H1 (cell line): Measurements from ENCODE around the gene WDR43. TPM values are rescaled to one million over a fixed set of nuclear protein-coding genes. Genes with fewer than 3 reads are reported as not detected.

Experiments used
- CTCF ChIA-PET: fragments of 300-600 bp; sonication (Branson Sonifier 250); formaldehyde crosslinking; loops from one replicate; lab custom pipeline; 2021; ENCODE audit not compliant: partially characterized antibody; lab: Charles Lee
- POLR2A ChIA-PET: fragments of 300-600 bp; sonication (Branson Sonifier 250); formaldehyde crosslinking; loops from one replicate; lab custom pipeline; 2021; ENCODE audit warnings: inconsistent platforms; ENCODE audit not compliant: partially characterized antibody; lab: Charles Lee
- DNase-seq, 2 experiments: peaks; one replicate each; pipeline versions ENCODE4 v3.0.0 to v3.0.0-alpha.2; 2010 to 2022; ENCODE audit warnings: low spot score in 2 of 2, low read depth in 1 of 2, mixed read lengths in 1 of 2
- FAIRE-seq: peaks from 2 replicates; lab custom pipeline; 2011; peaks lifted over from hg19 to GRCh38; lab: Jason Lieb, UNC
- H2AFZ ChIP-seq: 2 replicates; pipeline ENCODE4 v1.8.1; 2012; ENCODE audit warnings: low read length, inconsistent platforms
- H2AK5ac ChIP-seq: 2 replicates; pipeline ENCODE4 v1.6.1; 2013; ENCODE audit warnings: low read depth, low read length
- H2BK120ac ChIP-seq: replicated peaks from 2 replicates; pipeline ENCODE3; 2013; ENCODE audit warnings: low read depth, low read length, inconsistent platforms
- H2BK12ac ChIP-seq: 2 replicates; pipeline ENCODE4 v1.6.1; 2013; ENCODE audit warnings: low read depth, low read length
- H2BK15ac ChIP-seq: 2 replicates; pipeline ENCODE4 v1.6.1; 2013; ENCODE audit warnings: low read length
- H2BK20ac ChIP-seq: 2 replicates; pipeline ENCODE4 v1.6.1; 2013; ENCODE audit warnings: low read length
- H2BK5ac ChIP-seq: 2 replicates; pipeline ENCODE4 v1.6.1; 2013; ENCODE audit warnings: low read depth, low read length
- H3K14ac ChIP-seq: 2 replicates; pipeline ENCODE4 v1.6.1; 2013; ENCODE audit warnings: inconsistent platforms; ENCODE audit not compliant: insufficient read length
- H3K18ac ChIP-seq: 2 replicates; pipeline ENCODE4 v1.6.1; 2013; ENCODE audit warnings: low read length; ENCODE audit errors: extremely low read depth
- H3K23ac ChIP-seq: 2 replicates; pipeline ENCODE4 v1.6.1; 2013; ENCODE audit warnings: inconsistent platforms; ENCODE audit not compliant: insufficient read length
- H3K23me2 ChIP-seq: 2 replicates; pipeline ENCODE4 v1.6.1; 2013; ENCODE audit warnings: low read depth, low read length
- H3K27ac ChIP-seq: 2 replicates; pipeline ENCODE4 v1.6.1; 2011; ENCODE audit warnings: low read depth, low read length, inconsistent platforms
- H3K27me3 ChIP-seq, 4 experiments: replicated peaks in 1 of 4; 1 replicate in 1 of 4; 2 replicates in 3 of 4; pipeline versions ENCODE4 v1.6.1 to v1.8.1; 2011 to 2013; ENCODE audit warnings: low read length in 3 of 4, mild to moderate bottlenecking in 3 of 4, inconsistent platforms in 2 of 4, mixed read lengths in 2 of 4, moderate library complexity in 1 of 4; ENCODE audit not compliant: control insufficient read depth in 3 of 4, insufficient read depth in 3 of 4; ENCODE audit errors: extremely low read depth in 1 of 4
- H3K36me3 ChIP-seq, 4 experiments: 2 replicates each; pipeline versions ENCODE4 v1.6.1 to v1.8.1; 2011 to 2013; ENCODE audit warnings: mild to moderate bottlenecking in 4 of 4, low read length in 3 of 4, moderate library complexity in 2 of 4, control low read depth in 1 of 4, inconsistent platforms in 1 of 4; ENCODE audit not compliant: insufficient read depth in 4 of 4, control insufficient read depth in 2 of 4
- H3K4ac ChIP-seq: replicated peaks from 2 replicates; pipeline ENCODE3; 2013; ENCODE audit warnings: low read length, low read depth, mixed read lengths, inconsistent platforms; ENCODE audit not compliant: insufficient read length
- H3K4me1 ChIP-seq, 4 experiments: replicated peaks in 1 of 4; 1 replicate in 1 of 4; 2 replicates in 3 of 4; pipeline versions ENCODE4 v1.6.1 to v1.8.1; 2011 to 2013; ENCODE audit warnings: low read length in 3 of 4, inconsistent platforms in 2 of 4, mixed read lengths in 1 of 4; ENCODE audit not compliant: insufficient read depth in 4 of 4, control insufficient read depth in 3 of 4
- H3K4me2 ChIP-seq, 2 experiments: 2 replicates each; pipeline versions ENCODE4 v1.6.1 to v1.8.1; 2011 to 2013; ENCODE audit warnings: low read depth in 2 of 2, low read length in 2 of 2, control low read depth in 1 of 2, inconsistent platforms in 1 of 2, mild to moderate bottlenecking in 1 of 2; ENCODE audit not compliant: insufficient read depth in 1 of 2
- H3K4me3 ChIP-seq, 4 experiments: fragments of 200-600, 300-600 bp in 1 of 4; sonication (generic), shearing (Covaris generic), sonication (Bioruptor Twin) in 1 of 4; 2 replicates each; pipeline versions ENCODE4 v1.5.1 to v1.8.1; 2011 to 2016; ENCODE audit warnings: low read length in 4 of 4, low read depth in 3 of 4, control low read depth in 2 of 4, inconsistent platforms in 2 of 4, mild to moderate bottlenecking in 2 of 4, mixed read lengths in 1 of 4, moderate library complexity in 1 of 4; ENCODE audit not compliant: insufficient read depth in 2 of 4; ENCODE audit errors: extremely low read depth in 1 of 4
- H3K56ac ChIP-seq: replicated peaks from 2 replicates; pipeline ENCODE3; 2013; ENCODE audit warnings: low read depth, mild to moderate bottlenecking, mixed read lengths, low read length, inconsistent platforms; ENCODE audit not compliant: insufficient read length
- H3K79me1 ChIP-seq: 2 replicates; pipeline ENCODE4 v1.6.1; 2013; ENCODE audit warnings: low read depth, low read length, control low read depth
- H3K79me2 ChIP-seq, 2 experiments: 2 replicates each; pipeline versions ENCODE4 v1.6.1 to v1.8.1; 2012 to 2013; ENCODE audit warnings: low read length in 2 of 2, mild to moderate bottlenecking in 2 of 2, inconsistent platforms in 1 of 2; ENCODE audit not compliant: insufficient read depth in 2 of 2, control insufficient read depth in 1 of 2
- H3K9ac ChIP-seq, 4 experiments: replicated peaks in 1 of 4; 1 replicate in 1 of 4; 2 replicates in 3 of 4; pipeline versions ENCODE4 v1.6.1 to v1.8.1; 2011 to 2013; ENCODE audit warnings: low read depth in 3 of 4, low read length in 3 of 4, control low read depth in 2 of 4, mild to moderate bottlenecking in 2 of 4, moderate library complexity in 2 of 4, inconsistent platforms in 1 of 4; ENCODE audit errors: extremely low read depth in 1 of 4
- H3K9me3 ChIP-seq, 2 experiments: 2 replicates each; pipeline versions ENCODE4 v1.6.1 to v1.8.1; 2012 to 2013; ENCODE audit warnings: mild to moderate bottlenecking in 2 of 2, moderate library complexity in 2 of 2, control low read depth in 1 of 2, inconsistent platforms in 1 of 2, low read depth in 1 of 2, low read length in 1 of 2, mixed read lengths in 1 of 2; ENCODE audit not compliant: insufficient read depth in 2 of 2
- H4K20me1 ChIP-seq, 2 experiments: replicated peaks in 1 of 2; 2 replicates each; pipeline versions ENCODE3 to v1.8.1; 2011 to 2013; ENCODE audit warnings: inconsistent platforms in 2 of 2, low read length in 2 of 2, mild to moderate bottlenecking in 1 of 2; ENCODE audit not compliant: insufficient read depth in 2 of 2, control insufficient read depth in 1 of 2
- H4K5ac ChIP-seq: 2 replicates; pipeline ENCODE4 v1.6.1; 2013; ENCODE audit warnings: low read length, low read depth, mixed read lengths, inconsistent platforms; ENCODE audit not compliant: insufficient read length
- H4K8ac ChIP-seq: 2 replicates; pipeline ENCODE4 v1.8.0; 2013; ENCODE audit warnings: mild to moderate bottlenecking, moderate library complexity, low read length, inconsistent platforms; ENCODE audit not compliant: insufficient read depth; ENCODE audit errors: extremely low read depth
- H4K91ac ChIP-seq: replicated peaks from 2 replicates; pipeline ENCODE3; 2013; ENCODE audit warnings: low read length, mixed read lengths, inconsistent platforms; ENCODE audit not compliant: insufficient read length
- ASH2L ChIP-seq: fragments of 200-600, 300-600 bp; sonication (generic); IDR thresholded peaks from one replicate; pipeline ENCODE4 v1.7.1; 2017; ENCODE audit warnings: low read length
- BACH1 ChIP-seq: IDR thresholded peaks from 2 replicates; pipeline ENCODE4 v1.6.1; 2012; ENCODE audit warnings: low read length, improper control_type of control experiment
- RXRA ChIP-seq: IDR thresholded peaks from 2 replicates; pipeline ENCODE4 v1.6.1; 2011; ENCODE audit warnings: low read depth, mild to moderate bottlenecking, low read length, moderate library complexity; ENCODE audit not compliant: insufficient read depth
- SAP30 ChIP-seq: fragments of 300-600 bp; sonication (generic); IDR thresholded peaks from 2 replicates; pipeline ENCODE4 v1.7.1; 2012; ENCODE audit warnings: low read length, moderate library complexity, mild to moderate bottlenecking, inconsistent platforms; ENCODE audit not compliant: insufficient read depth, insufficient replicate concordance
- TBP ChIP-seq: IDR thresholded peaks from 2 replicates; pipeline ENCODE4 v1.6.1; 2011; ENCODE audit warnings: low read depth, low read length, improper control_type of control experiment
- WGBS, 2 experiments: shearing (Covaris generic) in 1 of 2; methylation state at CpG; one replicate each; pipeline versions ENCODE4 v1.1.6 to v1.1.7; 2013 to 2015; ENCODE audit warnings: low lambda C conversion rate in 2 of 2, mixed read lengths in 2 of 2, inconsistent platforms in 1 of 2, low coverage in 1 of 2, missing lambda C conversion rate in 1 of 2; ENCODE audit not compliant: insufficient replicate concordance in 2 of 2, insufficient coverage in 1 of 2, insufficient read length in 1 of 2; ENCODE audit errors: extremely low coverage in 1 of 2, missing lambda C conversion rate in 1 of 2; 5-methylcytosine and 5-hydroxymethylcytosine counted together
- polyA plus RNA-seq, 7 experiments: library from polyadenylated mRNA; depleted of rRNA in 3 of 7; stranded (reverse) in 5 of 7; unstranded in 2 of 7; fragments of >200 nt in 5 of 7; fragments of 200-250 nt in 2 of 7; gene quantifications; 1 replicate in 5 of 7; 2 replicates in 1 of 7; 4 replicates in 1 of 7; pipeline versions ENCODE4 v1.2.1 to v1.2.3, GENCODE V29; 2011 to 2013; ENCODE audit warnings: missing spikeins in 2 of 7, mixed read lengths in 2 of 7
- total RNA-seq: library from RNA; stranded (reverse); fragmentation: NEBNext Ultra II Directional; extraction: Animal tissue kit (Norgen Biotek cat#: 25700); gene quantifications from 2 replicates; pipeline ENCODE4 v1.2.1, GENCODE V29; 2021

The WDR43 gene
- total and polyA plus RNA-seq, 2 of the 8 experiments (the other 6 are each of a cell fraction or from before 2014, with no cell fraction given) = 57.8 to 142 TPM

- Histone ChIP-seq H2BK12ac (no peak overlapping the region), H3K4me2 (no peak overlapping the region), H2BK15ac (no peak overlapping the region), H3K14ac (no peak overlapping the region), H3K56ac (no peak overlapping the region), H3K23ac (no peak overlapping the region), H2BK5ac (no peak overlapping the region), H3K27ac (no peak overlapping the region), H3K79me2 (peaks cover 0 to 45% of the 10 kb centered on the region in 2 experiments; a peak in 2 of 4 replicates), H3K36me3 (peaks cover 8 to 96% (median 70%) of the 10 kb centered on the region in 4 experiments; a peak in 7 of 8 replicates), H4K5ac (no peak overlapping the region), H3K79me1 (peaks cover 2% of the 10 kb centered on the region; the same call in 1 of the 2 replicates), H2BK120ac (no peak overlapping the region), H3K9me3 (no peaks in the 10 kb centered on the region), H3K9ac (no peak overlapping the region), H2AK5ac (no peak overlapping the region), H3K23me2 (no peaks in the 10 kb centered on the region), H3K4me1 (no peaks in the 10 kb centered on the region), H4K8ac (no peak overlapping the region), H2AFZ (no peak overlapping the region), H3K18ac (no peak overlapping the region), H3K4me3 (no peak overlapping the region), H3K4ac (no peak overlapping the region), H3K27me3 (no peaks in the 10 kb centered on the region), H4K91ac (no peak overlapping the region), H2BK20ac (no peak overlapping the region), H4K20me1 (peaks cover 8 to 9% of the 10 kb centered on the region in 2 experiments)
- POLR2A ChIA-PET = interaction anchor here (1.2 to 1.5 kb wide), 2 partner anchors 9 to 10 kb away, joined by 4 read pairs; no protein-coding TSS in a partner anchor
- CTCF ChIA-PET = interaction anchor here (1.7 kb wide), 1 partner anchor 17 kb away, joined by 4 read pairs; no protein-coding TSS in a partner anchor
- DNase-seq = no peak
- WGBS, 2 experiments = 93% methylated on average over 1 of the region's 1 CpG; no CpG with 5 or more reads in 1 of the 2 experiments
- FAIRE-seq = no peak
- TF ChIP-seq RXRA (no peak), ASH2L (no peak), SAP30 (no peak), TBP (no peak), BACH1 (no peak)
Measured at GRCh38 chr2:28927878-28928277, 33.4 kb downstream of the WDR43 start.
